ENCODE data around the gene TPM1. TPM values are rescaled to one million over a fixed set of nuclear protein-coding genes. Genes with fewer than 3 reads are reported as not detected.

The TPM1 gene
- polyA plus RNA-seq, 1 of the 3 experiments (the other 2 are of a cell fraction) = 1,371 TPM

DNA sequence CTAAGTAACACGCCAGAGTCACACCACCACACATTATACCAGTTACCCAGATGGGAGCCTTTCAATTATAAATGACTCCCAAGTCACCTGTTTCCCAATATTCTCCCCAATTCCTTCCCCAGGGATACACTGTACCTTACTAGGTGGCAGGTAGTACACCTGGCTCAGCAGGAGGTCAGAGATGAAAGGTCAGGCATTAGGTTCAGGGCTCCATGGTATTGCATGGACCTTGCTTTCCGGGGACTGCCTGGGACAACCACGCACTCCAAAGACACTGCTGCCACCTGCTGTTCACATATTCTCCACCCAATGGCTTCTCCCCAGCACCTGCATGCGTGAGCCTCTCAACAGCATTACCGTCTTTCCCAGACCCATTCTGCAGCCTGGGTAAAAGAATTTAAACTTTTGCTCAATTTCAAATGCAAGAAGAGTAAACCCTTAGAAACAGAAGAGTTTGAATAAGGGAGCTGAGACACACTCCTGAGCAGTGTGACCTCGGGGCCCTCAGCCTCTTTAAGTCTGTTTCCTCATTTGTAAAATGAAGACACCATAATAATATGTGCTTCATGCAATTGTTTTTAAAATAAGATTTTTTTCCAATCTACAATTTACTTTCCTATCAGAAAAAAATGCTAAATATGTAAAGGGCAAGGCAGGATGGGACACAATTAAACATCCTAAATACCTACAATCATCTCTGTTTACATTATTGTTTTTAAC, 51.1 kb downstream of the TPM1 start (continued):
- TF ChIP-seq MEF2A (IDR thresholded peaks at IDR 0.05; ENCODE audit: borderline replicate concordance, low read depth) (no peak), FOXM1 (IDR thresholded peaks at IDR 0.05; ENCODE audit: low read depth) (no peak), MAX (IDR thresholded peaks at IDR 0.05; ENCODE audit: low read depth) (no peak), CHD2 (IDR thresholded peaks at IDR 0.05; ENCODE audit: low read length, partially characterized antibody) (peak; percentile 61), NFIC (IDR thresholded peaks at IDR 0.05; ENCODE audit: borderline replicate concordance) (no peak), RFX5 (IDR thresholded peaks at IDR 0.05; ENCODE audit: low read length) (peak; percentile 62; the same call in 1 of the 2 replicates), NRF1 (IDR thresholded peaks at IDR 0.05; ENCODE audit: low read depth, low read length) (peak; percentile 32), IRF3 (IDR thresholded peaks at IDR 0.05; ENCODE audit: low read depth, low read length) (no peak), YY1 (IDR thresholded peaks at IDR 0.05; ENCODE audit: low read depth) (no peak), FOSL2 (IDR thresholded peaks at IDR 0.05; ENCODE audit: borderline replicate concordance, low read depth) (no peak), POLR2AphosphoS5 (IDR thresholded peaks at IDR 0.05; ENCODE audit: low read depth, low read length) (no peak), ELF1 (IDR thresholded peaks at IDR 0.05) (no peak), FOXJ3 (CRISPR knock-in tag; IDR thresholded peaks at IDR 0.05) (no peak), RXRA (IDR thresholded peaks at IDR 0.05; ENCODE audit: borderline replicate concordance, low read depth) (no peak), TCF12 (IDR thresholded peaks at IDR 0.05) (no peak), EP300 (IDR thresholded peaks at IDR 0.05; ENCODE audit: borderline replicate concordance in 1 of 2, low read depth in 1 of 2, low read length in 1 of 2) (no peak), MXI1 (IDR thresholded peaks at IDR 0.05; ENCODE audit: low read depth, low read length) (no peak), EZH2phosphoT487 (IDR thresholded peaks at IDR 0.05; ENCODE audit: borderline replicate concordance, low read depth) (no peak)
- TF ChIP-seq, protein P1, sequence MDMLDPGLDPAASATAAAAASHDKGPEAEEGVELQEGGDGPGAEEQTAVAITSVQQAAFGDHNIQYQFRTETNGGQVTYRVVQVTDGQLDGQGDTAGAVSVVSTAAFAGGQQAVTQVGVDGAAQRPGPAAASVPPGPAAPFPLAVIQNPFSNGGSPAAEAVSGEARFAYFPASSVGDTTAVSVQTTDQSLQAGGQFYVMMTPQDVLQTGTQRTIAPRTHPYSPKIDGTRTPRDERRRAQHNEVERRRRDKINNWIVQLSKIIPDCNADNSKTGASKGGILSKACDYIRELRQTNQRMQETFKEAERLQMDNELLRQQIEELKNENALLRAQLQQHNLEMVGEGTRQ (IDR thresholded peaks at IDR 0.05; ENCODE audit: borderline replicate concordance, low read depth, low read length) = no peak
- TF ChIP-seq, protein P2, sequence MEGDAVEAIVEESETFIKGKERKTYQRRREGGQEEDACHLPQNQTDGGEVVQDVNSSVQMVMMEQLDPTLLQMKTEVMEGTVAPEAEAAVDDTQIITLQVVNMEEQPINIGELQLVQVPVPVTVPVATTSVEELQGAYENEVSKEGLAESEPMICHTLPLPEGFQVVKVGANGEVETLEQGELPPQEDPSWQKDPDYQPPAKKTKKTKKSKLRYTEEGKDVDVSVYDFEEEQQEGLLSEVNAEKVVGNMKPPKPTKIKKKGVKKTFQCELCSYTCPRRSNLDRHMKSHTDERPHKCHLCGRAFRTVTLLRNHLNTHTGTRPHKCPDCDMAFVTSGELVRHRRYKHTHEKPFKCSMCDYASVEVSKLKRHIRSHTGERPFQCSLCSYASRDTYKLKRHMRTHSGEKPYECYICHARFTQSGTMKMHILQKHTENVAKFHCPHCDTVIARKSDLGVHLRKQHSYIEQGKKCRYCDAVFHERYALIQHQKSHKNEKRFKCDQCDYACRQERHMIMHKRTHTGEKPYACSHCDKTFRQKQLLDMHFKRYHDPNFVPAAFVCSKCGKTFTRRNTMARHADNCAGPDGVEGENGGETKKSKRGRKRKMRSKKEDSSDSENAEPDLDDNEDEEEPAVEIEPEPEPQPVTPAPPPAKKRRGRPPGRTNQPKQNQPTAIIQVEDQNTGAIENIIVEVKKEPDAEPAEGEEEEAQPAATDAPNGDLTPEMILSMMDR (IDR thresholded peaks at IDR 0.05) = peak; percentile 88
